ENCODE measurements around the gene CRYGD.

DNA sequence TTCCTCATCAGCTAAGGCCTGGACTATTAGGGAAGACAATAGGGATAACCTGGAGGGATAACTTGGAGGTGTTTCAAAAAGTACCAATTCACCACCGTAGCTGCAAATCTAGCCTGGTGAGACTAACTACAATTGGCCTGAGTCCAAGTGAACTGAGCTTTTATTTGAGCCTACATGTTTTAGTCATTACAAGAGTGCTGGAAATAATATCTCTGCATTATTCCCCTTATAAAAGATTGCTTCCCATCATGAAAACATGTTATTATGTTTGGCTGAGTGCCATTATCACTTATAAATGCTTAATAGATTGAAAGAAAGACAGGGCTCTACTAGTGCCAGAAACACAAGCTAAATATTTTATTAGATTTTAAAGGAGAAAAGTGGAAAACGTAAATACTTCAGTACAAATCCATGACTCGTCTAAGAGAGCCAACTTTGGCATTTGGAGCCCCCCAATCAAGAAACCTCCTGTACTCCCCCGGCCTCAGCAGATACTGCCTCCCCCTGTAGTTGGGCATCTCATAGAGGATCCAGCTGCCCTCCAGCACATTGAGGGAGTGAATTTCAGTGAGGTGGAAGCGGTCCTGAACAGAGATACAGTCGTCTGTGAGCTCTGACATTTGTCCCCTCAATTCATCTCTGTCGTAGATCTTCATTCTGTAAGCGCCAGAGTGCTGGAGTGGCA is 18.1 kb upstream of the CRYGD start:
- no peak; the same call in 1 of the 2 replicates for TF ChIP-seq ZNF70 (CRISPR knock-in tag; IDR thresholded peaks at IDR 0.05)
- TF ChIP-seq ESRRG (CRISPR knock-in tag; IDR thresholded peaks at IDR 0.05): no peak
- no peak for TF ChIP-seq RARB (CRISPR knock-in tag; IDR thresholded peaks at IDR 0.05)
- TF ChIP-seq TOX (CRISPR knock-in tag; IDR thresholded peaks at IDR 0.05; ENCODE audit: borderline replicate concordance): no peak
- no peak for TF ChIP-seq ZC3H10 (CRISPR knock-in tag; IDR thresholded peaks at IDR 0.05)
- TF ChIP-seq ZFP30 (CRISPR knock-in tag; IDR thresholded peaks at IDR 0.05): no peak
- TF ChIP-seq PATZ1 (CRISPR knock-in tag; IDR thresholded peaks at IDR 0.05; ENCODE audit: borderline replicate concordance): no peak
- no peak for TF ChIP-seq GLIS3 (CRISPR knock-in tag; IDR thresholded peaks at IDR 0.05)
- peak; percentile 40; the same call in 1 of the 2 replicates for TF ChIP-seq TCF4 (CRISPR knock-in tag; IDR thresholded peaks at IDR 0.05; ENCODE audit: borderline replicate concordance)
- no peak for TF ChIP-seq ZNF565 (CRISPR knock-in tag; conservative IDR thresholded peaks at IDR 0.05; ENCODE audit: low read depth)
- no peak for TF ChIP-seq OSR1 (CRISPR knock-in tag; IDR thresholded peaks at IDR 0.05)
- TF ChIP-seq, protein P1, sequence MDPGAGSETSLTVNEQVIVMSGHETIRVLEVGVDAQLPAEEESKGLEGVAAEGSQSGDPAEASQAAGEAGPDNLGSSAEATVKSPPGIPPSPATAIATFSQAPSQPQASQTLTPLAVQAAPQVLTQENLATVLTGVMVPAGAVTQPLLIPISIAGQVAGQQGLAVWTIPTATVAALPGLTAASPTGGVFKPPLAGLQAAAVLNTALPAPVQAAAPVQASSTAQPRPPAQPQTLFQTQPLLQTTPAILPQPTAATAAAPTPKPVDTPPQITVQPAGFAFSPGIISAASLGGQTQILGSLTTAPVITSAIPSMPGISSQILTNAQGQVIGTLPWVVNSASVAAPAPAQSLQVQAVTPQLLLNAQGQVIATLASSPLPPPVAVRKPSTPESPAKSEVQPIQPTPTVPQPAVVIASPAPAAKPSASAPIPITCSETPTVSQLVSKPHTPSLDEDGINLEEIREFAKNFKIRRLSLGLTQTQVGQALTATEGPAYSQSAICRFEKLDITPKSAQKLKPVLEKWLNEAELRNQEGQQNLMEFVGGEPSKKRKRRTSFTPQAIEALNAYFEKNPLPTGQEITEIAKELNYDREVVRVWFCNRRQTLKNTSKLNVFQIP (CRISPR knock-in tag; IDR thresholded peaks at IDR 0.05; ENCODE audit: borderline replicate concordance, low read depth): no peak

Data from SK-N-SH treated with all-trans-retinoic acid at 6 μM for 48 hours (cell line).